ENCODE results near the gene OR2J3. TPM values are rescaled to one million over a fixed set of nuclear protein-coding genes. Genes with fewer than 3 reads are reported as not detected.
A peak's percentile ranks its signal among the peaks of the same experiment; 100 is the strongest.

Gene OR2J3
- not detected for total RNA-seq

GRCh38 chr6:29107758-29108157 lies at the start of gene OR2J3:
Gene OR2J3, plus strand, starts transcription at chr6:29108058. Its CDS starts 3,833 bp downstream, at chr6:29111891.
- DNase-seq: no peak
- no peaks in the 10 kb centered on the region for H3K9me3 ChIP-seq
- H3K4me3 ChIP-seq: no peak within 1 kb of the TSS
- no peak within 1 kb of the TSS for H3K27ac ChIP-seq
- TF ChIP-seq CTCF (IDR thresholded peaks at IDR 0.05): no peak
- no peaks in the 10 kb centered on the region for H3K4me1 ChIP-seq
- no peak within 1 kb of the TSS for H3K9ac ChIP-seq (ENCODE audit: low read depth in 2 of 2, low read length in 2 of 2)
- intact Hi-C loops (cut with DNase I): no loop called here
- H3K27me3 ChIP-seq: no peaks in the 10 kb centered on the region
- no peaks in the 10 kb centered on the region for H3K36me3 ChIP-seq

GRCh38 chr6:29071831-29072723 lies 35.8 kb upstream of the OR2J3 start:
- no peaks in the 10 kb centered on the region for H3K27me3 ChIP-seq
- DNase-seq: peak; percentile 20
- intact Hi-C loops (cut with DNase I): no loop called here
- no peaks in the 10 kb centered on the region for H3K4me1 ChIP-seq
- H3K36me3 ChIP-seq: no peaks in the 10 kb centered on the region
- TF ChIP-seq CTCF (IDR thresholded peaks at IDR 0.05): peak; percentile 39
- H3K9me3 ChIP-seq: no peaks in the 10 kb centered on the region
- H3K4me3 ChIP-seq: no peak overlapping the region
- H3K9ac ChIP-seq (ENCODE audit: low read depth in 2 of 2, low read length in 2 of 2): no peak overlapping the region
- no peak overlapping the region for H3K27ac ChIP-seq

- H3K36me3 ChIP-seq: no peaks in the 10 kb centered on the region
- H3K27ac ChIP-seq: no peak overlapping the region
- intact Hi-C loops (cut with DNase I): no loop called here
- H3K4me3 ChIP-seq: no peak overlapping the region
- no peak for TF ChIP-seq CTCF (IDR thresholded peaks at IDR 0.05)
- no peak for DNase-seq
- no peak overlapping the region for H3K9ac ChIP-seq (ENCODE audit: low read depth in 2 of 2, low read length in 2 of 2)
- no peaks in the 10 kb centered on the region for H3K9me3 ChIP-seq
- no peaks in the 10 kb centered on the region for H3K27me3 ChIP-seq
- no peaks in the 10 kb centered on the region for H3K4me1 ChIP-seq
Measured at GRCh38 chr6:29079203-29079602, 28.7 kb upstream of the OR2J3 start.

- Histone ChIP-seq H3K36me3 (no peaks in the 10 kb centered on the region), H3K9me3 (no peaks in the 10 kb centered on the region), H3K9ac (ENCODE audit: low read depth in 2 of 2, low read length in 2 of 2) (no peak overlapping the region), H3K4me1 (no peaks in the 10 kb centered on the region), H3K4me3 (no peak overlapping the region), H3K27ac (no peak overlapping the region), H3K27me3 (no peaks in the 10 kb centered on the region)
- TF ChIP-seq CTCF (IDR thresholded peaks at IDR 0.05): no peak
- intact Hi-C loops (cut with DNase I): no loop called here
- DNase-seq: no peak
Measured at GRCh38 chr6:29081312-29081711, 26.5 kb upstream of the OR2J3 start.

- Histone ChIP-seq H3K9ac (ENCODE audit: low read depth in 2 of 2, low read length in 2 of 2) (no peak overlapping the region), H3K4me1 (no peaks in the 10 kb centered on the region), H3K4me3 (no peak overlapping the region), H3K36me3 (no peaks in the 10 kb centered on the region), H3K9me3 (no peaks in the 10 kb centered on the region), H3K27ac (no peak overlapping the region), H3K27me3 (no peaks in the 10 kb centered on the region)
- DNase-seq: no peak
- TF ChIP-seq CTCF (IDR thresholded peaks at IDR 0.05): no peak
- intact Hi-C loops (cut with DNase I): no loop called here
Measured at GRCh38 chr6:29082457-29082856, 25.4 kb upstream of the OR2J3 start.

Data from colonic mucosa (tissue), 4 donors.